Measurements from ENCODE around the gene IGF2R.

Gene IGF2R

GRCh38 chr6:159976686-159977254 lies 7.9 kb downstream of the IGF2R start:
- DNase-seq = no peak

- DNase-seq = peak; percentile 45
These were observed 8.5 kb downstream of the IGF2R start for GRCh38 chr6:159977255-159977903.

- DNase-seq = no peak
These were observed 9.0 kb downstream of the IGF2R start for GRCh38 chr6:159977904-159978268.

GRCh38 chr6:159978291-159979135 lies 9.6 kb downstream of the IGF2R start:
- DNase-seq = no peak

GRCh38 chr6:159979136-159979874 lies 10.4 kb downstream of the IGF2R start:
- peak; percentile 67 for DNase-seq

GRCh38 chr6:159980474-159980873 lies 11.6 kb downstream of the IGF2R start:
- DNase-seq = no peak

GRCh38 chr6:159981071-159981402 lies 12.2 kb downstream of the IGF2R start:
- DNase-seq = no peak

- DNase-seq = peak; percentile 33
These were observed 12.7 kb downstream of the IGF2R start for GRCh38 chr6:159981403-159982245.

GRCh38 chr6:159982731-159983506 lies 14.0 kb downstream of the IGF2R start:
- DNase-seq = peak; percentile 69

GRCh38 chr6:159983641-159984080 lies 14.8 kb downstream of the IGF2R start:
- peak; percentile 48 for DNase-seq

- DNase-seq = peak; percentile 22
These were observed 15.4 kb downstream of the IGF2R start for GRCh38 chr6:159984268-159984786.

GRCh38 chr6:159985296-159985945 lies 16.5 kb downstream of the IGF2R start:
- DNase-seq = no peak

- peak; percentile 52 for DNase-seq
These were observed 20.1 kb downstream of the IGF2R start for GRCh38 chr6:159988983-159989454.

- DNase-seq = no peak
These were observed 20.9 kb downstream of the IGF2R start for GRCh38 chr6:159989492-159990480.

- DNase-seq = no peak
These were observed 23.5 kb downstream of the IGF2R start for GRCh38 chr6:159992366-159992765.

- DNase-seq = no peak
These were observed 26.5 kb downstream of the IGF2R start for GRCh38 chr6:159995405-159995804.

- DNase-seq = no peak
These were observed 27.3 kb downstream of the IGF2R start for GRCh38 chr6:159996087-159996622.

GRCh38 chr6:159996626-159997497 lies 28.0 kb downstream of the IGF2R start:
- no peak for DNase-seq
